KOPT-K1 (cell line): ENCODE results near the gene FABP1.

Experiments used
- H3K27ac ChIP-seq: fragments of 200-600 bp; sonication (generic); 2 replicates; pipeline ENCODE4 v1.5.1; 2016; ENCODE audit warnings: antibody characterized with exemption, mild to moderate bottlenecking, low read depth, low read length; ENCODE audit not compliant: poor library complexity, severe bottlenecking
- H3K36me3 ChIP-seq: fragments of 200-600 bp; sonication (generic); 2 replicates; pipeline ENCODE4 v1.5.1; 2017; ENCODE audit warnings: antibody characterized with exemption, mild to moderate bottlenecking, low read length, moderate library complexity; ENCODE audit not compliant: insufficient read depth
- H3K9me3 ChIP-seq: fragments of 200-600 bp; sonication (generic); 2 replicates; pipeline ENCODE4 v1.5.1; 2017; ENCODE audit warnings: antibody characterized with exemption, low read length, mild to moderate bottlenecking; ENCODE audit not compliant: insufficient read depth, poor library complexity, severe bottlenecking

Gene FABP1

DNA sequence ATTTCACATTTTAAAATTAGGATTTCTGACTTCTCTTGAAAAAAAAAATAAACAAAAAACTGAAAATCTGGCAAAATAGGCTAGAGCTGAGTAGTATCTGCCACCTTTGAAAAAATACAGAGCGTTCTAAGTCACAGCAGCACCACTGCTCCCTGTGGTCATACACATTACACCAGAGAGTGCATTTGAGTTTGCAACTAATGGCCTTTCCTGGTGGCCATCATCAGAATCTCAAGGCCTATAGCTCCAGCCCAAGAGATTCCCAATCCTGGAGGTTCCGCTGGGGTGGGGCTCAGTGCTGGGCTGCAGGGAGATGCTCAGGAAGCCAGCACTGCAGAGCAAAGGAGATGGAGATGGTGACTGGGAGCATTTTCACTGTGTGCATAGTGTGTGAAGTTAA, 42.8 kb downstream of the FABP1 start:
- H3K36me3 ChIP-seq = no peaks in the 10 kb centered on the region
- H3K9me3 ChIP-seq = no peaks in the 10 kb centered on the region
- no peak overlapping the region for H3K27ac ChIP-seq

DNA sequence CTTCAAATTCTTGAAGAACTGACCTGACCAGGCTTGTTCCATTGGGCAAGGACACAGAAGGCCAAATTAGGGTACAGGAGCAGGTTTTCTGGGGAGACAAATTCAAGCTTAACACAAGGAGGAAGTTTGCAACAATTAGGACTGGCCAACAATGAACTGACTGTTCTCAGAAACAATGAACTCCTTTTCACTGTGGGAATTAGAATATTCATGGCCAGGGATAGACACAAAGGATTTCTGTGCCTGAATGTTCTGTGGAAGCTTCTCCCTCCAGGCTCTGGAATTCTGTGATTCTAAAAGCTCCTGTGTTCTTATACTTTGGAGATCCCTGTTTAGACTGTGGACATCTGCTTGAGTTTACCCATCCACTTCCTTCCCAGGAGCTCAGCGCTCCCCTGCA, 45.1 kb downstream of the FABP1 start:
- no peaks in the 10 kb centered on the region for H3K36me3 ChIP-seq
- no peaks in the 10 kb centered on the region for H3K9me3 ChIP-seq
- H3K27ac ChIP-seq = no peak overlapping the region

DNA sequence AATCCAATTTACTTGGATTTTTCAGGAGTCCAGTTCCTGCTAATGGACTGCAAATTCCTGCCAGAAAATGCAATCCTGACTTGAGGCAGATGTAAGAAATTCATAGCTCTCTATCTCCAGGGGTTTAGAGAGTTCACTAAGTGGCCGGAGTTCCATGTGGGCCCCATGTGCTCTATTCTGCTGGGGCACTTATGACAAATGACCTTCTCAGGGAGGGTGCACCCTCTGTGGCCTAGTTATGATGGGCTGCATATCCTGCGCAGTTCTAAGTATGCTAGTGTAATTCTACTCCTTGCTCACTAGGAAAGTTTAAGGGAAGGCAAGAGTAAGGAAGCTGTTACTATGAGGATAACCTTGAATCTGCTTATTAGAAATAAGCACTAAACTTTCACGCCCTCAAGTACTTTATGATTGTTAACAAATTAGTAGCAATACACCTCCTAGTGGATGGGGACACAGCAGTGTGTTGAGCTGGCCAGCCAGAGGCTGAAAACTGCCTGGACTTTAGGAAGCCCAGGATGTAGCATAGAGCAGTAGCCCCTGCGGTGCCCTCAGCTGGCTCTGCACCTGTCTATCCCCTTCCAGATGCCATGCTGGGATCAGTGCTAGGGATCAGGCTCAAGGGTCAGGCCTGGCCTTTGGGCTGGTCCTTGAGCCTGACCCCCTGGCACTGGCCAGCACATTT, 45.8 kb downstream of the FABP1 start:
- Histone ChIP-seq H3K27ac (no peak overlapping the region), H3K36me3 (no peaks in the 10 kb centered on the region), H3K9me3 (no peaks in the 10 kb centered on the region)

DNA sequence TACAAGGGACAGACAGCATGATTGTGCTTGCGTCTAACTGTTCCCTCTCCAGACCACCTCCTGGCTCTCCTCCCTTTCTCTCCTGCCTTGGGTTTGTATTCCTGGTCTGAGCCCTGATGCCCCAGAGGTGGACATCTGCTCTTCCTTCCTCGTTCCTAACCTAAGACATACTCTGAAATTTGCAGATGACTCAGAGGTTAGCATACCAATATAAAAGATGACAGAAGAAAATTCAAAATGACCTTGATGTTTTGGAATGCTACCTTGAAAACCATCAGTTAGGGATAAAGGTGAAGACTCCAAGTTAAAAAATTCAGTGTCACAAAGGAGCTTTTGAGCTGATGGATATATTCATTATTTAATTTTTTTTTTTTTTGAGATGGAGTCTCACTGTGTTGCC, 47.3 kb downstream of the FABP1 start:
- no peak overlapping the region for H3K27ac ChIP-seq
- H3K9me3 ChIP-seq = no peaks in the 10 kb centered on the region
- no peaks in the 10 kb centered on the region for H3K36me3 ChIP-seq

DNA sequence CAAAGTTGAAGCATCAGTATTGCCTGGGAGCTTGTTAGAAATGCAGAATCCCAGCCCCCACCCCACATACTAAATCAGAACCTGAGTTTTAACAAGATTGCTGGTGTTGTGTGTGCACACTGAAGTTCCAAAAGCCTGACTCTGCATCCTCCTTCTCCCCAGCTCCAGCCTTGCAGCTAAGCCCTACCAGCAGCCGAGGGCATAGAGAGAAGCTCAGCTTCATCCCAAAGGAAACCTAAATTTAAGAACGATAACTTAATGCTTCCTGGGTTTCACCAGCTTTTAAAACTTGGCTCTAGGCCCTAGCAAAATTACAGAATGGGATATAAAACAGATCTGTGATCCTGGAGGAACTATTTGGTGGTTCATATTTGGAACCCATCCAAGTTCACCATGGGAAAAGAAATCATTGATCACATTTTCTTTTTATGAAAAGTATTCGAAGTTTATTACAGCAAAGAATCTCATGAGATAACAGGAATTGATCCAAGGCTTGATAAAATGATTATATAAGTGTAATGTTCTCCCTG, 49.2 kb downstream of the FABP1 start:
- Histone ChIP-seq H3K27ac (no peak overlapping the region), H3K36me3 (no peaks in the 10 kb centered on the region), H3K9me3 (no peaks in the 10 kb centered on the region)

DNA sequence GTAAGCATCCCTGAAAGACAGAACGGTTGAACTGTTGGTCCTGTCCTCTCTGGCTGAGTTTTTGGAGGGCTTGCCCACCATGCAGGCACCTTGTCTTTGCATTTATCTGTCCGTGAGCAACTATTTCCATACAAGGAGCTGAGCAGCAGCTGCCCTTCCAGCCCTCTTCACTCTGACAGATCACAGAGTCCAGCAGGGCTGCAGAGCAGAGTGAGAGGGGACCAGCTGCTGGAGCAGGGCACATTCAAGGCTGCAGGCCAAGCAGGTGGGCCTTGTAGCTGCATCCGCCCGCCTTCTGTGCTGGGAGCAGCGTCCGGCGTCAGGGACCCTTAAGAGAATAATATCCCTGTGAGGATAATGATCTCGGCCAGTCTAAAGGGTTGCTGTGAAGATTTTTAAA, 50.8 kb downstream of the FABP1 start:
- no peak overlapping the region for H3K27ac ChIP-seq
- no peaks in the 10 kb centered on the region for H3K36me3 ChIP-seq
- peaks cover 5% of the 10 kb centered on the region for H3K9me3 ChIP-seq

DNA sequence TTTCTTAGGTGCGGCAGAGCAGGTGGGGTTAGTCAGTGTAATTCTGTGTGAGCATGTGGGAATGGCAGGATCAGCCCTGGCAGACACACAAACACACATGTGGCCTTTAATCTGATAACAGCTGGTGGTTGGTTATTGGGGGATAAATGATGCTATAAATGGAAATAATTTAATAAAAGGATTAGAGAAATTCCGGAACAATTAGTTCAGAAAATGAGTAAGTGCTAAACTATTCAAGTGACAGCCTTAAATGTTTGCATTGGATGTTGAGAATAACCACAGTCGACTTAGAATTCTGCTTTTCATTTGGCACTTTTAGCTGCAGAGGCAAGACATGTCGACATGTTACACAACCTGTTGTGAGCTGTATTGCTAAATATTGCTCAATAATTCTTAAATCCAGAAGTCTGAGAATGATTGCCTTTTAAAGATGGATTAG, 53.0 kb downstream of the FABP1 start:
- no peaks in the 10 kb centered on the region for H3K36me3 ChIP-seq
- peaks cover 5% of the 10 kb centered on the region for H3K9me3 ChIP-seq
- no peak overlapping the region for H3K27ac ChIP-seq

DNA sequence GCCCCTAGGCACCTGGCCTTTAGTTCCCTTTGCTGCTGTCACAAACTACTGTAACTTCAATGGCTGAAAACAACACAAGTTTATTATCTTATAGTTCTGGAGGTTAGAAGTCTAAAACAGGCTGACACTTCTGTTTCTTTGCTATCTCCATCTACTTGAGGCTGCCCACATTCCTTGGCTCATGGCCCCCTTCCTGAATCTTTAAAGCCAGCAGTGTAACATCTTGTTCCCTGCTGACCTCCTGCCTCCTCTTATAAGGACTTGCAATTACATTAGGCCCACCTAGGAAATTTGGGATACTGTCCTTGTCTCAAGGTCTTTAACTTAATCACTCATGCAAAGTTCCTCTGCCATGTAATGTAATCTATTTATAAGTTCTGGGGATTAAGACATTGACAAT, 53.7 kb downstream of the FABP1 start:
- no peaks in the 10 kb centered on the region for H3K36me3 ChIP-seq
- H3K27ac ChIP-seq = no peak overlapping the region
- H3K9me3 ChIP-seq = peaks cover 5% of the 10 kb centered on the region
